ENCODE measurements around the gene RALGPS2.

RALGPS2 gene

DNA sequence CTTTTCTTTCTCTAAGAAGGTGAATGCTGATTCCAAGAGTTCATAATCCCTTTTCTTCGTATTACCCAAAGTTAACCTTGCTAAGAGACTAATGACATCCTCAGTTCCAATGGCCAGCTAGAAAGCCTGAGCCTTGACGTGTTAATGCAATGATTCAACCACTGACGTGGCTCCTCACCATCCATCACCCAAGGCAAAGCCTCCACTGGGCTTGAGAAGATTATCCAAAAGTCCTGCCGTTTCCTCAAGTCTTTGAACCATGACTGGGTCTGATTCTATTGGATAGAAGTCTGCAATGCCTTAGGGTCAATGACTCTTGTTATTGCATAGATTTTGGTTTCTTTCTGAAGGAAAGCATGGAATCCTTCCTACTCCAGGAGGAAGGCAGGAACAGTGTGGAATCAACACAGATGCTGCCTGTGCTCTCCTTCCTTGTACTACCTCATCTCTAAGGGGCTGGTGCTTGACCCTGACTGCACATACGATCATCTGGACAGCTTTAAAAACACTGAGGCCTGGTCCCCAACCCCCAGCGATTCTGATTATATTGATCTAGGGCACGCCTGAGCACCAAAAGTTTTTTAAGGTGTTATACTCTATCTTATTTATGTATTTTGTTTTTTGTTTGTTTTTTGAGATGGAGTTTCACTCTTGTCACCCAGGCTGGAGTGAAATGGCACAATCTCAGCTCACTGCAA is 215.2 kb downstream of the RALGPS2 start (continued):
- TF ChIP-seq TSHZ1 (tag by site-specific recombination; IDR thresholded peaks at IDR 0.05; ENCODE audit: borderline replicate concordance) = no peak
- no peak for TF ChIP-seq SALL2 (tag by site-specific recombination; IDR thresholded peaks at IDR 0.05; ENCODE audit: borderline replicate concordance)
- TF ChIP-seq ZNF837 (tag by site-specific recombination; IDR thresholded peaks at IDR 0.05) = no peak
- TF ChIP-seq ZNF133 (tag by site-specific recombination; IDR thresholded peaks at IDR 0.05) = no peak
- TF ChIP-seq, protein P1, sequence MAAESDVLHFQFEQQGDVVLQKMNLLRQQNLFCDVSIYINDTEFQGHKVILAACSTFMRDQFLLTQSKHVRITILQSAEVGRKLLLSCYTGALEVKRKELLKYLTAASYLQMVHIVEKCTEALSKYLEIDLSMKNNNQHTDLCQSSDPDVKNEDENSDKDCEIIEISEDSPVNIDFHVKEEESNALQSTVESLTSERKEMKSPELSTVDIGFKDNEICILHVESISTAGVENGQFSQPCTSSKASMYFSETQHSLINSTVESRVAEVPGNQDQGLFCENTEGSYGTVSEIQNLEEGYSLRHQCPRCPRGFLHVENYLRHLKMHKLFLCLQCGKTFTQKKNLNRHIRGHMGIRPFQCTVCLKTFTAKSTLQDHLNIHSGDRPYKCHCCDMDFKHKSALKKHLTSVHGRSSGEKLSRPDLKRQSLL (tag by site-specific recombination; IDR thresholded peaks at IDR 0.05) = no peak
- no peak for TF ChIP-seq ZNF132 (tag by site-specific recombination; IDR thresholded peaks at IDR 0.05; ENCODE audit: borderline replicate concordance)
- no peak for TF ChIP-seq ZNF404 (tag by site-specific recombination; IDR thresholded peaks at IDR 0.05)
- no peak for TF ChIP-seq ZNF501 (tag by site-specific recombination; IDR thresholded peaks at IDR 0.05)
- no peak for TF ChIP-seq ZNF391 (tag by site-specific recombination; IDR thresholded peaks at IDR 0.05; ENCODE audit: borderline replicate concordance, low read depth)
- no peak for TF ChIP-seq ZNF558 (tag by site-specific recombination; IDR thresholded peaks at IDR 0.05)
- no peak for TF ChIP-seq ZNF548 (tag by site-specific recombination; IDR thresholded peaks at IDR 0.05)
- TF ChIP-seq HOXD13 (CRISPR knock-in tag; IDR thresholded peaks at IDR 0.05; ENCODE audit: borderline replicate concordance) = no peak

GRCh38 chr1:178941261-178941689 is 216.2 kb downstream of the RALGPS2 start:
- Histone ChIP-seq H3K27ac (ENCODE audit: extremely low read depth, low read depth, low read length) (no peak overlapping the region), H3K36me3 (ENCODE audit: control insufficient read depth in 2 of 2, insufficient read depth in 1 of 2, low read length in 2 of 2) (no peaks in the 10 kb centered on the region), H3K4me3 (ENCODE audit: low read depth, low read length) (no peak overlapping the region), H3K4me1 (ENCODE audit: control insufficient read depth, insufficient read depth, low read length) (no peaks in the 10 kb centered on the region), H3K9me3 (ENCODE audit: control insufficient read depth, insufficient read depth, low read depth, low read length) (no peaks in the 10 kb centered on the region)
- POLR2A ChIA-PET = no interaction called here
- TF ChIP-seq KLF9 (tag by site-specific recombination; IDR thresholded peaks at IDR 0.05; ENCODE audit: low read depth) (peak; percentile 44), ZNF510 (tag by site-specific recombination; IDR thresholded peaks at IDR 0.05; ENCODE audit: insufficient replicate concordance) (no peak)
- CTCF ChIA-PET = no interaction called here

- POLR2A ChIA-PET = no interaction called here
- CTCF ChIA-PET = no interaction called here
- Histone ChIP-seq H3K9me3 (ENCODE audit: control insufficient read depth, insufficient read depth, low read depth, low read length) (no peaks in the 10 kb centered on the region), H3K4me3 (ENCODE audit: low read depth, low read length) (no peak overlapping the region), H3K36me3 (ENCODE audit: control insufficient read depth in 2 of 2, insufficient read depth in 1 of 2, low read length in 2 of 2) (no peaks in the 10 kb centered on the region), H3K4me1 (ENCODE audit: control insufficient read depth, insufficient read depth, low read length) (no peaks in the 10 kb centered on the region), H3K27ac (ENCODE audit: extremely low read depth, low read depth, low read length) (no peak overlapping the region)
- TF ChIP-seq ZNF433 (tag by site-specific recombination; IDR thresholded peaks at IDR 0.05; ENCODE audit: low read depth) (no peak), ZNF701 (tag by site-specific recombination; IDR thresholded peaks at IDR 0.05) (no peak), ZNF274 (IDR thresholded peaks at IDR 0.05; ENCODE audit: low read length) (no peak), ZNF274 (tag by site-specific recombination; IDR thresholded peaks at IDR 0.05; ENCODE audit: borderline replicate concordance) (no peak), ZNF677 (tag by site-specific recombination; IDR thresholded peaks at IDR 0.05) (no peak), ZNF184 (tag by site-specific recombination; IDR thresholded peaks at IDR 0.05) (no peak), YY1 (tag by site-specific recombination; IDR thresholded peaks at IDR 0.05) (no peak), BCL11A (tag by site-specific recombination; IDR thresholded peaks at IDR 0.05; ENCODE audit: low read depth) (no peak), ZIC2 (tag by site-specific recombination; IDR thresholded peaks at IDR 0.05) (no peak), ZNF37A (tag by site-specific recombination; IDR thresholded peaks at IDR 0.05) (no peak), BCL11B (tag by site-specific recombination; IDR thresholded peaks at IDR 0.05; ENCODE audit: low read depth) (no peak), ZNF560 (tag by site-specific recombination; IDR thresholded peaks at IDR 0.05; ENCODE audit: borderline replicate concordance) (no peak), ZNF157 (tag by site-specific recombination; IDR thresholded peaks at IDR 0.05) (no peak), ZNF747 (tag by site-specific recombination; IDR thresholded peaks at IDR 0.05) (no peak), RBAK (tag by site-specific recombination; IDR thresholded peaks at IDR 0.05) (no peak)
- TF ChIP-seq, protein P2, sequence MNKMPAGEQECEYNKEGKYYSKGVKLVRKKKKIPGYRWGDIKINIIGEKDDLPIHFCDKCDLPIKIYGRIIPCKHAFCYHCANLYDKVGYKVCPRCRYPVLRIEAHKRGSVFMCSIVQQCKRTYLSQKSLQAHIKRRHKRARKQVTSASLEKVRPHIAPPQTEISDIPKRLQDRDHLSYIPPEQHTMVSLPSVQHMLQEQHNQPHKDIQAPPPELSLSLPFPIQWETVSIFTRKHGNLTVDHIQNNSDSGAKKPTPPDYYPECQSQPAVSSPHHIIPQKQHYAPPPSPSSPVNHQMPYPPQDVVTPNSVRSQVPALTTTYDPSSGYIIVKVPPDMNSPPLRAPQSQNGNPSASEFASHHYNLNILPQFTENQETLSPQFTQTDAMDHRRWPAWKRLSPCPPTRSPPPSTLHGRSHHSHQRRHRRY (tag by site-specific recombination; IDR thresholded peaks at IDR 0.05) = no peak
Observed at GRCh38 chr1:178941849-178942248, 216.8 kb downstream of the RALGPS2 start.

Data from HEK293 (cell line).